Measurements from ENCODE around the gene CT45A6.
"Not testable (repeated sequence)": the region's sequence is repeated elsewhere in the genome, so short reads cannot be mapped to it uniquely, and the experiment has no call there.

DNA sequence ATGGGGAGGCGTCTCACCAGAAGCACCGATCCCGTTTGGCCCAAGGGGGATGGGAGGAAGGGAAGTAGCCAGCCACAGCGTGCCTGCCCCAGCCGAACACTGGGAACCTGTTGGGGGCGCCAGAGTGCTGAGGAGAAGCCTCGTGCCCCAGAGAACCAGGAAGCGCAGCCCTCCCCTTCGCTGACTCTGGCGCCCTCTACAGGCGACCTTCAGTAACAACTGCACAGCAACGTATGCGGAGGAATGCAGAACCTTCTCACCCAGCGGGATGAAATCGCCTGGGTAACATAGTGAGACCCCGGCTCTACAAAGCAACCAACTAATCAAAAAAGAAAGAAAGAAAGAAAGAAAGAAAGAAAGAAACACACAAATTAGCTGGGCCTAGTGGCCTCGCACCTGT is 34.5 kb downstream of the CT45A6 start, which contains the start of gene CT45A3:
- not testable (repeated sequence) for TF ChIP-seq CTCF (IDR thresholded peaks at IDR 0.05); EZH2 (IDR thresholded peaks at IDR 0.05; ENCODE audit: borderline replicate concordance, insufficient read depth, low read depth, low read length, poor library complexity, severe bottlenecking)
